Neuronal stem cell (in vitro differentiated cells): ENCODE data around the gene CMTM3.
"Not testable (repeated sequence)": the region's sequence is repeated elsewhere in the genome, so short reads cannot be mapped to it uniquely, and the experiment has no call there.

ENCODE experiments used
- DNase-seq: peaks from one replicate; pipeline ENCODE4 v3.0.0-alpha.2; 2013; ENCODE audit warnings: low spot score
- H2AFZ ChIP-seq: one replicate; pipeline ENCODE4 v1.6.1; 2013; ENCODE audit warnings: mild to moderate bottlenecking, low read length, inconsistent platforms
- H2AK5ac ChIP-seq: 2 replicates; pipeline ENCODE4 v1.6.1; 2013; ENCODE audit warnings: low read depth, mild to moderate bottlenecking, inconsistent platforms, low read length, moderate library complexity, mixed read lengths
- H2BK120ac ChIP-seq: 2 replicates; pipeline ENCODE4 v1.6.1; 2013; ENCODE audit warnings: low read depth, mild to moderate bottlenecking, inconsistent platforms, low read length, moderate library complexity, mixed read lengths
- H2BK12ac ChIP-seq: one replicate; pipeline ENCODE4 v1.6.1; 2013; ENCODE audit warnings: low read length, inconsistent platforms
- H2BK15ac ChIP-seq: 2 replicates; pipeline ENCODE4 v1.6.1; 2013; ENCODE audit warnings: mild to moderate bottlenecking, low read length, inconsistent platforms, mixed read lengths
- H2BK5ac ChIP-seq: one replicate; pipeline ENCODE4 v1.6.1; 2013; ENCODE audit warnings: inconsistent platforms, mild to moderate bottlenecking, low read length, moderate library complexity
- H3K14ac ChIP-seq: one replicate; pipeline ENCODE4 v1.6.1; 2013; ENCODE audit warnings: low read length, inconsistent platforms
- H3K18ac ChIP-seq: 2 replicates; pipeline ENCODE4 v1.6.1; 2013; ENCODE audit warnings: low read length, inconsistent platforms
- H3K23ac ChIP-seq: 2 replicates; pipeline ENCODE4 v1.6.1; 2013; ENCODE audit warnings: low read depth, mild to moderate bottlenecking, mixed read lengths, low read length, inconsistent platforms; ENCODE audit not compliant: poor library complexity
- H3K27ac ChIP-seq: replicated peaks from 3 replicates; pipeline ENCODE4 v1.5.1; 2013; ENCODE audit warnings: low read length, inconsistent platforms
- H3K27me3 ChIP-seq, 3 experiments: 2 replicates each; pipeline ENCODE4 v1.6.1; 2013; ENCODE audit warnings: low read length in 3 of 3, mild to moderate bottlenecking in 2 of 3, inconsistent platforms in 1 of 3, low read depth in 1 of 3, mixed read lengths in 1 of 3, moderate library complexity in 1 of 3; ENCODE audit not compliant: control insufficient read depth in 3 of 3, insufficient read depth in 3 of 3
- H3K36me3 ChIP-seq, 2 donors: replicated peaks in 1 of 2; 2 replicates each; pipeline ENCODE4 v1.6.1; 2013; ENCODE audit warnings: low read length in 2 of 2; ENCODE audit not compliant: control insufficient read depth in 2 of 2, insufficient read depth in 2 of 2
- H3K4ac ChIP-seq: 2 replicates; pipeline ENCODE4 v1.6.1; 2013; ENCODE audit warnings: inconsistent platforms, mild to moderate bottlenecking, low read length, moderate library complexity
- H3K4me1 ChIP-seq, 2 donors: 1 replicate in 1 of 2; 2 replicates in 1 of 2; pipeline ENCODE4 v1.6.1; 2013; ENCODE audit warnings: low read length in 2 of 2, low read depth in 1 of 2; ENCODE audit not compliant: control insufficient read depth in 2 of 2, insufficient read depth in 1 of 2
- H3K4me2 ChIP-seq: one replicate; pipeline ENCODE4 v1.6.1; 2013; ENCODE audit warnings: mild to moderate bottlenecking, low read length, inconsistent platforms; ENCODE audit not compliant: insufficient read depth, poor library complexity, severe bottlenecking
- H3K4me3 ChIP-seq, 2 donors: 2 replicates each; pipeline ENCODE4 v1.5.1; 2013; ENCODE audit warnings: low read length in 2 of 2, mild to moderate bottlenecking in 2 of 2, inconsistent platforms in 1 of 2, moderate library complexity in 1 of 2
- H3K79me1 ChIP-seq: one replicate; pipeline ENCODE4 v1.6.1; 2013; ENCODE audit warnings: low read depth, mild to moderate bottlenecking, inconsistent platforms, low read length, moderate library complexity
- H3K9ac ChIP-seq: one replicate; pipeline ENCODE4 v1.6.1; 2013; ENCODE audit warnings: mild to moderate bottlenecking, low read depth, low read length, inconsistent platforms; ENCODE audit not compliant: poor library complexity
- H3K9me3 ChIP-seq, 2 donors: replicated peaks in 1 of 2; 2 replicates each; pipeline versions ENCODE3 to v1.6.1; 2013; ENCODE audit warnings: low read length in 2 of 2, mild to moderate bottlenecking in 2 of 2, inconsistent platforms in 1 of 2, low read depth in 1 of 2, mixed read lengths in 1 of 2, moderate library complexity in 1 of 2; ENCODE audit not compliant: control insufficient read depth in 2 of 2, insufficient read depth in 1 of 2
- H4K8ac ChIP-seq: one replicate; pipeline ENCODE4 v1.6.1; 2013; ENCODE audit warnings: low read depth, mild to moderate bottlenecking, inconsistent platforms, low read length, moderate library complexity
- H4K91ac ChIP-seq: one replicate; pipeline ENCODE4 v1.6.1; 2013; ENCODE audit warnings: low read length, low read depth, mild to moderate bottlenecking, inconsistent platforms; ENCODE audit not compliant: poor library complexity
- WGBS, 2 donors: extraction: QIAGEN DNeasy Blood & Tissue Kit; methylation state at CpG; one replicate each; pipeline ENCODE4 v1.1.7; 2013; ENCODE audit warnings: missing lambda C conversion rate in 2 of 2, mixed read lengths in 1 of 2; ENCODE audit not compliant: insufficient read length in 2 of 2, insufficient replicate concordance in 1 of 2; ENCODE audit errors: extremely low coverage in 2 of 2; 5-methylcytosine and 5-hydroxymethylcytosine counted together

Gene CMTM3

DNA sequence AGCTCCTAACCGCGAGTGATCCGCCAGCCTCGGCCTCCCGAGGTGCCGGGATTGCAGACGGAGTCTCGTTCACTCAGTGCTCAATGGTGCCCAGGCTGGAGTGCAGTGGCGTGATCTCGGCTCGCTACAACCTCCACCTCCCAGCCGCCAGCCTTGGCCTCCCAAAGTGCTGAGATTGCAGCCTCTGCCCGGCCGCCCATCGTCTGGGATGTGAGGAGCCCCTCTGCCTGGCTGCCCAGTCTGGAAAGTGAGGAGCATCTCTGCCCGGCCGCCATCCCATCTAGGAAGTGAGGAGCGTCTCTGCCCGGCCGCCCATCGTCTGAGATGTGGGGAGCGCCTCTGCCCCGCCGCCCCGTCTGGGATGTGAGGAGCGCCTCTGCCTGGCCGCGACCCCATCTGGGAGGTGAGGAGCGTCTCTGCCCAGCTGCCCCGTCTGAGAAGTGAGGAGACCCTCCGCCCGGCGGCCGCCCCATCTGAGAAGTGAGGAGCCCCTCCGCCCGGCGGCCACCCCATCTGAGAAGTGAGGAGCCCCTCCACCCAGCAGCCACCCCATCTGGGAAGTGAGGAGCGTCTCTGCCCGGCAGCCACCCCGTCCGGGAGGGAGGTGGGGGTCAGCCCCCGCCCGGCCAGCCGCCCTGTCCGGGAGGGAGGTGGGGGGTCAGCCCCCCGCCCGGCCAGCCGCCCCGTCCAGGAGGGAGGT lies 26.2 kb downstream of the CMTM3 start:
- no CpG with 5 or more reads among the region's 49 CpGs for WGBS, 2 donors

GRCh38 chr16:66631558-66631957 lies 27.1 kb downstream of the CMTM3 start:
- H3K4me2 ChIP-seq, H3K23ac ChIP-seq, H3K36me3 ChIP-seq, H3K4me1 ChIP-seq, DNase-seq, H2BK5ac ChIP-seq, H3K27ac ChIP-seq, H3K14ac ChIP-seq, H4K8ac ChIP-seq, H3K9ac ChIP-seq, H3K4ac ChIP-seq, H3K27me3 ChIP-seq, H3K18ac ChIP-seq, H2AK5ac ChIP-seq, H4K91ac ChIP-seq, H3K4me3 ChIP-seq, H2BK15ac ChIP-seq, H3K9me3 ChIP-seq, H2BK120ac ChIP-seq, H2BK12ac ChIP-seq, H3K79me1 ChIP-seq, H2AFZ ChIP-seq: not testable (repeated sequence)
- WGBS, 2 donors, result no CpG with 5 or more reads among the region's 4 CpGs

More for the DNA sequence above, 26.2 kb downstream of the CMTM3 start:
- H3K4me3 ChIP-seq, H3K9me3 ChIP-seq, H3K4me1 ChIP-seq, H3K79me1 ChIP-seq, H2BK12ac ChIP-seq, H2BK15ac ChIP-seq, H3K14ac ChIP-seq, H4K91ac ChIP-seq, H2BK120ac ChIP-seq, H3K9ac ChIP-seq, H2AFZ ChIP-seq, DNase-seq, H3K18ac ChIP-seq, H3K4ac ChIP-seq, H4K8ac ChIP-seq, H3K27me3 ChIP-seq, H3K4me2 ChIP-seq, H2AK5ac ChIP-seq, H3K27ac ChIP-seq, H3K23ac ChIP-seq, H2BK5ac ChIP-seq, H3K36me3 ChIP-seq: not testable (repeated sequence)

DNA sequence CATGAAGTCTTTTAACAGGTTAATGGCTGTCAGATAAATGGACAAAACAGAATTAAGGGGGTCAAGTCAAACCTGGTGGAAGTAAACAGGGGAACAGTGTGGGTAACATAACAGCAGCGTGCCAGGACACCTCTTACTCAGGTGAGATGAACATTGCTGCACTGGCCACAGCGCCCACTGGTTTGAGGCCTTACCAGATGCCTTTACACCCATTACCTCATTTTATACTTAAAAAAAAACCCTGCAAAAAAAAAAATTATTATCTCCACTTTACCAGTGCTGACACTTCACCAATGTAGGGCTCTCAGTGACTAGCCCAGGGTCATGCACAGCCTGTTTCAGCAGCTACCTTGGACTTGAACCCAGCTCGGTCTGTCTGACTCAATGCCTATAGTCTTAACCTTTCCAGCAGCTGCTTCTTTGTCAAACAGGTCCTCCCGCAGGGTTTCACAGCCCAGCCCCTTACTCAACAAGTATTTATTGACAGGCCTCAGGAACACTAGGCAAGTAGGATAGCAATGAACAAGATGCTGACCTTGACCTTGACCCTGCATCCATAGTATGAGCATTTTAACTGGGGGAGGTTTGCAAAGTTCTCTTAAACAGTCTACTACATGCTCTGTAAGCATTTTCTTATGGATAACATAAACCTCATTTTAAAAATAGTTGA lies 30.2 kb downstream of the CMTM3 start:
- no peak overlapping the region for H4K8ac ChIP-seq

GRCh38 chr16:66635406-66635805 lies 30.9 kb downstream of the CMTM3 start:
- H3K14ac ChIP-seq, result no peak overlapping the region
- peaks cover 0 to 2% of the 10 kb centered on the region in 2 donors for H3K36me3 ChIP-seq
- no peak overlapping the region for H3K9ac ChIP-seq
- no peak overlapping the region for H3K18ac ChIP-seq
- DNase-seq, result no peak
- no peak overlapping the region for H3K23ac ChIP-seq
- no peak overlapping the region for H3K4ac ChIP-seq
- no peaks in the 10 kb centered on the region for H3K4me1 ChIP-seq
- no peak overlapping the region for H4K8ac ChIP-seq
- H3K9me3 ChIP-seq, result peaks cover 0 to 2% of the 10 kb centered on the region in 2 donors
- no peak overlapping the region for H3K4me2 ChIP-seq
- no peak overlapping the region for H3K27ac ChIP-seq
- no peaks in the 10 kb centered on the region for H3K79me1 ChIP-seq
- no peak overlapping the region for H2AFZ ChIP-seq
- H3K27me3 ChIP-seq, result no peaks in the 10 kb centered on the region
- no CpG with 5 or more reads among the region's 6 CpGs for WGBS, 2 donors
- no peak overlapping the region for H2BK12ac ChIP-seq
- no peak overlapping the region for H2AK5ac ChIP-seq
- H2BK120ac ChIP-seq, result no peak overlapping the region
- H4K91ac ChIP-seq, result no peak overlapping the region
- no peak overlapping the region for H2BK5ac ChIP-seq
- H2BK15ac ChIP-seq, result no peak overlapping the region
- H3K4me3 ChIP-seq, result no peak overlapping the region

More for the DNA sequence above, 30.2 kb downstream of the CMTM3 start:
- Histone ChIP-seq H2BK15ac (no peak overlapping the region), H2BK5ac (no peak overlapping the region), H3K36me3 (peaks cover 0 to 2% of the 10 kb centered on the region in 2 donors), H3K4me1 (no peaks in the 10 kb centered on the region), H3K9me3 (peaks cover 2% of the 10 kb centered on the region in 2 donors), H2BK120ac (no peak overlapping the region), H3K4me3 (no peak overlapping the region), H3K4ac (no peak overlapping the region), H2BK12ac (no peak overlapping the region), H3K9ac (no peak overlapping the region), H2AK5ac (no peak overlapping the region), H3K79me1 (no peaks in the 10 kb centered on the region), H3K14ac (no peak overlapping the region), H3K4me2 (no peak overlapping the region), H4K91ac (no peak overlapping the region), H3K27me3 (no peaks in the 10 kb centered on the region), H3K27ac (no peak overlapping the region), H2AFZ (no peak overlapping the region), H3K23ac (no peak overlapping the region), H3K18ac (no peak overlapping the region)
- DNase-seq, result no peak
- WGBS, 2 donors, result no CpG with 5 or more reads among the region's 4 CpGs
